Adrenal gland (tissue), 5 donors: Measurements from ENCODE around the gene XKR7.

ENCODE experiments used
- POLR2A ChIP-seq, 2 donors: fragments of 450-650 bp; IDR thresholded peaks; one replicate each; pipeline ENCODE4 v1.6.1; 2017; ENCODE audit warnings: antibody characterized with exemption in 2 of 2, mild to moderate bottlenecking in 2 of 2, moderate library complexity in 1 of 2
- TF ChIP-seq, protein P1 (sequence below), 6 experiments: fragments of 450-650 bp in 4 of 6; fragments of 200-600 bp in 2 of 6; sonication (generic) in 1 of 6; IDR thresholded peaks; 1 replicate in 5 of 6; 2 replicates in 1 of 6; pipeline versions ENCODE4 v1.5.1 to v1.8.0; 2016 to 2021; ENCODE audit warnings: antibody characterized with exemption in 6 of 6, mild to moderate bottlenecking in 2 of 6, moderate library complexity in 1 of 6
- donor health status: DM: no; HTN: no; CAD: no.

DNA sequence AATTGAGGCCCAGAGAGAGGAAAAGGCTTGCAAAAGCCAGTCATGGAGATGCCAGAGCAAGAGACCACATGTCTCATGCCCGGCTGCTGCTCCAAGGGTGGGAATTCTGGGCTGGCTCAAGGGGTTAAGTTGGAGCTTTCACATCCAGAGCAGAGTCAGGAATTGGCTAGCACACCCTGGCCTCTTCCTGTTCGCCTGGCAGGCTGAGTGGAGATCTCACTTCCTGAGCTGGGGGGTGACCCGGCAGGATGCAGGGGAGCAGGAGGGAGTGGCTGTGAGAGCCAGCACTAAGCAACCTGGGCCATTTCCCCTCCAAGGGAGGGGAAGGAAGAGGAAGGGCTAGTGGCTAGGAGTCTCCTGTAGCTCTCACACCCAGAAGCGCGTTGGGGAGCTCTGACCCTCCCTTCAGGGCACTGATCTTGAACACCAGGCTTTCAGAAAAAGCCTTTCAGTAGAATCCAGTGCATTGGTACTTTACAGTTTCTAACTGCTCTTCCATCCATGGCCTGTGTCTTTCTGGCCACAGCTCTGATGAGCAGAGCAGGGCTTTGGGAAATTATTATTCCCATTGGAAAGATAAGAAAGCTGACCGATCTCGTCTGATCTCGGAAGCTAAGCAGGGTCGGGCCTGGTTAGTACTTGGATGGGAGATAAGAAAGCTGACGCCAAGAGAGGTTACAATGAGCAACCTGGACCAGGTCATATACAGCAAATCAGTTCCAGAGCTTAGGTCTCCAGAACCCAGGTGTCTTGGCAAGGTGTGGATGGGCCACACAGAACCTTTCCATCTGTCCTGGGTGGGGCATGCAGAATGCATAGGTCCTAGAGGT is 40.1 kb downstream of the XKR7 start:
- TF ChIP-seq, protein P1, sequence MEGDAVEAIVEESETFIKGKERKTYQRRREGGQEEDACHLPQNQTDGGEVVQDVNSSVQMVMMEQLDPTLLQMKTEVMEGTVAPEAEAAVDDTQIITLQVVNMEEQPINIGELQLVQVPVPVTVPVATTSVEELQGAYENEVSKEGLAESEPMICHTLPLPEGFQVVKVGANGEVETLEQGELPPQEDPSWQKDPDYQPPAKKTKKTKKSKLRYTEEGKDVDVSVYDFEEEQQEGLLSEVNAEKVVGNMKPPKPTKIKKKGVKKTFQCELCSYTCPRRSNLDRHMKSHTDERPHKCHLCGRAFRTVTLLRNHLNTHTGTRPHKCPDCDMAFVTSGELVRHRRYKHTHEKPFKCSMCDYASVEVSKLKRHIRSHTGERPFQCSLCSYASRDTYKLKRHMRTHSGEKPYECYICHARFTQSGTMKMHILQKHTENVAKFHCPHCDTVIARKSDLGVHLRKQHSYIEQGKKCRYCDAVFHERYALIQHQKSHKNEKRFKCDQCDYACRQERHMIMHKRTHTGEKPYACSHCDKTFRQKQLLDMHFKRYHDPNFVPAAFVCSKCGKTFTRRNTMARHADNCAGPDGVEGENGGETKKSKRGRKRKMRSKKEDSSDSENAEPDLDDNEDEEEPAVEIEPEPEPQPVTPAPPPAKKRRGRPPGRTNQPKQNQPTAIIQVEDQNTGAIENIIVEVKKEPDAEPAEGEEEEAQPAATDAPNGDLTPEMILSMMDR (IDR thresholded peaks at IDR 0.05): no peak
- no peak for TF ChIP-seq POLR2A (IDR thresholded peaks at IDR 0.05)
